Adrenal gland (tissue), 5 donors: ENCODE data around the gene TBC1D9B.
"Not testable (repeated sequence)": the region's sequence is repeated elsewhere in the genome, so short reads cannot be mapped to it uniquely, and the experiment has no call there.

Source experiments
- CTCF ChIP-seq, 6 experiments: fragments of 450-650 bp in 4 of 6; fragments of 200-600 bp in 2 of 6; sonication (generic) in 1 of 6; IDR thresholded peaks; 1 replicate in 5 of 6; 2 replicates in 1 of 6; pipeline versions ENCODE4 v1.5.1 to v1.8.0; 2016 to 2021; ENCODE audit warnings: antibody characterized with exemption in 6 of 6, mild to moderate bottlenecking in 2 of 6, moderate library complexity in 1 of 6
- POLR2A ChIP-seq, 2 donors: fragments of 450-650 bp; IDR thresholded peaks; one replicate each; pipeline ENCODE4 v1.6.1; 2017; ENCODE audit warnings: antibody characterized with exemption in 2 of 2, mild to moderate bottlenecking in 2 of 2, moderate library complexity in 1 of 2
- donor health status: DM: no; HTN: no; CAD: no.

- not testable (repeated sequence) for TF ChIP-seq CTCF, POLR2A (IDR thresholded peaks at IDR 0.05)
Measured at GRCh38 chr5:179871533-179871932, 36.2 kb downstream of the TBC1D9B start.
